ENCODE results near the gene SRCAP.

Gene SRCAP

DNA sequence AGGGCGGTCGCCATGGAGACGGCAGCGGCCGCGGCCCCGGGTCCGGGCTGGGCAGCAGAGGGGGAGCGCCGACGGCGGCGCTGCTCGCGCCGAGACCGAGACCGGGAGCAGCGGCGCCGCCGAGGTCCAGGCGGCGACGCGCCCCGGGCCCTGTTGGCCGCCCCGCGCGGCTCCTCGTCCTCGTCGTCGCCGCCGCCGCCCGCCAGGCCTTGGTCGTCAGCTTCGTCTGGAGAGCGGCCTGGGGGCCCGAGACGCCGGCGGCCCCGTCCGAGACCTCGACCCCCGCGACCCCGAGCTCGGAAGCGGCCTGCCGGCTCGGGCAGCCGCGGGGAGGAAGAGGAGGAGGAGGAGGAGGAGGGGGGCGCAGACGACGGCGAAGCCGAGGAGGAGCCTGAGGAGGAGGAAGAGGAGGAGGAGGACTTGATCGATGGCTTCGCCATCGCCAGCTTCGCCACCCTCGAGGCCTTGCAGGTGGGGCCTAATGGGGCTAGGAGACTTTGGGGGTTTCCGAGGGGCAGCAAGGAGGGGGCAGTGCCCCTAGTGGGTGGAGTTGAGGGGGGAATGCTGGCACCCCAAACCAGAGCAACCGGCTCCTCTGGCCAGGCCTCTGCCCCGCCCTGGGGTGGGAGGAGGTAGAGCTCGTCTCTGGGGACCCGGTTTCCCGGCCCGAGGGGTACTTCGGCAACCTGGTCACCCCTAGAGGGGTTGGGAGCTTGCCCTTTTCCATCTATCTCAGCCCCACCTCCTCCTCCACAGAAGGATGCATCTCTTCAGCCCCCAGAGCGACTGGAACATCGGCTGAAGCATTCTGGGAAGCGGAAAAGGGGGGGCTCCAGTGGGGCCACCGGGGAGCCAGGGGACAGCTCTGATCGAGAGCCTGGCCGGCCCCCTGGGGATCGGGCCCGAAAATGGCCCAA, 39.2 kb upstream of the SRCAP start:
- peak; percentile 66 for DNase-seq (ENCODE audit: low read depth)
- H3K4me3 ChIP-seq (ENCODE audit: low read depth, low read length), result peak overlapping the region; percentile 64
- TF ChIP-seq, protein P1, sequence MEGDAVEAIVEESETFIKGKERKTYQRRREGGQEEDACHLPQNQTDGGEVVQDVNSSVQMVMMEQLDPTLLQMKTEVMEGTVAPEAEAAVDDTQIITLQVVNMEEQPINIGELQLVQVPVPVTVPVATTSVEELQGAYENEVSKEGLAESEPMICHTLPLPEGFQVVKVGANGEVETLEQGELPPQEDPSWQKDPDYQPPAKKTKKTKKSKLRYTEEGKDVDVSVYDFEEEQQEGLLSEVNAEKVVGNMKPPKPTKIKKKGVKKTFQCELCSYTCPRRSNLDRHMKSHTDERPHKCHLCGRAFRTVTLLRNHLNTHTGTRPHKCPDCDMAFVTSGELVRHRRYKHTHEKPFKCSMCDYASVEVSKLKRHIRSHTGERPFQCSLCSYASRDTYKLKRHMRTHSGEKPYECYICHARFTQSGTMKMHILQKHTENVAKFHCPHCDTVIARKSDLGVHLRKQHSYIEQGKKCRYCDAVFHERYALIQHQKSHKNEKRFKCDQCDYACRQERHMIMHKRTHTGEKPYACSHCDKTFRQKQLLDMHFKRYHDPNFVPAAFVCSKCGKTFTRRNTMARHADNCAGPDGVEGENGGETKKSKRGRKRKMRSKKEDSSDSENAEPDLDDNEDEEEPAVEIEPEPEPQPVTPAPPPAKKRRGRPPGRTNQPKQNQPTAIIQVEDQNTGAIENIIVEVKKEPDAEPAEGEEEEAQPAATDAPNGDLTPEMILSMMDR (IDR thresholded peaks at IDR 0.05; ENCODE audit: insufficient read depth, low read depth, low read length, missing control alignments), result peak; percentile 11

DNA sequence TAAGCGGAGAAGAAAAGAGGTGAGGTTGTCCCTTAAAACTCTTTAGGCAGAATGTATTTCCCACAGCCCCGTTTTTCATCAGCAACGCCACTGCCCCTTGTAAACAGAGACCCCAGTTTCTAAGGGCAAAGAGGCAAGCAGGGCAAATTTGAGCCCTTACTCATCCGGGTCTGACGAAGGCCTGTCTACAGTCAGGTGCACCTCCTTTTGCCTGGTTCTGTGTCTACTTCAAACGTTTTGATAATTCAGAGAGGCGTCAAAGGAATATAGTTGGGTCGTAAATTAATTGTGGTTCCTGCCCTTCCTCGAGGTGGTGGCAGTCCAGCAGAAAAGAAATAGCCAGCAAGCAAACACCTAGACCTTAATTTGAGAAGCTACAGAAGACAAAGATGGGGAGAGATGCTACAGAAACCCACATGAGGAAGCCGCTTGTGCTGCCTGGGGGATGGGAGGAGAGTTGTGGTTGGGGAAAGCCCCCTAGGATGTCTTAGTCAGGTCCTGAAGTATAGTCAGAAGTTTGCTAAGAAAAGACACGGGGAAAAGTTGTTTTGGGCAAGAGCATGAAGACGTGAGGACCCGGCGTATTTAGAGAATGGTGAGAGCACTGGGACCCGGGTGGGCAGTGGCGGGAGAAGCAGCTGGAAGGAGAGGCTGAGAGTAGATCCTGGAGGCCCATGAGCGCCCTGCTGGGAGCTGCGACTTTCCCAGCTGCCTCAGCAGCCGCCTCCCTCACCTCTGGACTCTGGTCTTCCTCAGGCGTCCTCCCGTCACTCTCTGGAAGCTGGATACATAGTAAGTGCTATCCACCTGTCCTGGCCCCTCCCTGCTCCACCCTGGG, 38.3 kb upstream of the SRCAP start:
- peak overlapping the region; percentile 64 for H3K4me3 ChIP-seq (ENCODE audit: low read depth, low read length)
- TF ChIP-seq, protein P1 (IDR thresholded peaks at IDR 0.05; ENCODE audit: insufficient read depth, low read depth, low read length, missing control alignments), result no peak
- peak; percentile 86 for DNase-seq (ENCODE audit: low read depth)

DNA sequence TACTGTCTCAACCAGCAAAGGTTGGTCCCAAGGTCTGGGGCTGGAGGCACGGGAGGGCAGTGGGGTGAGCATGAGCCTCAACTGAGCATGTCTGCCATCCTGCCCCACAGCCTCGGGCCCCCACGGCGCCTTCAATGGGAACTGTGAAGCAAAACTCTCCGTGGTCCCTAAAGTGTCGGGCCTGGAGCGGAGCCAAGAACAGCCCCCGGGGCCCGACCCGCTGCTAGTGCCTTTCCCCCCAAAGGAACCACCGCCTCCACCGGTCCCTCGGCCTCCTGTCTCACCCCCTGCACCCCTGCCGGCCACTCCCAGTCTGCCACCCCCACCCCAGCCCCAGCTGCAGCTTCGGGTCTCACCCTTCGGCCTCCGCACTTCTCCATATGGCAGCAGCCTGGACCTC, 36.5 kb upstream of the SRCAP start:
- no peak overlapping the region for H3K4me3 ChIP-seq (ENCODE audit: low read depth, low read length)
- TF ChIP-seq, protein P1 (IDR thresholded peaks at IDR 0.05; ENCODE audit: insufficient read depth, low read depth, low read length, missing control alignments), result no peak

DNA sequence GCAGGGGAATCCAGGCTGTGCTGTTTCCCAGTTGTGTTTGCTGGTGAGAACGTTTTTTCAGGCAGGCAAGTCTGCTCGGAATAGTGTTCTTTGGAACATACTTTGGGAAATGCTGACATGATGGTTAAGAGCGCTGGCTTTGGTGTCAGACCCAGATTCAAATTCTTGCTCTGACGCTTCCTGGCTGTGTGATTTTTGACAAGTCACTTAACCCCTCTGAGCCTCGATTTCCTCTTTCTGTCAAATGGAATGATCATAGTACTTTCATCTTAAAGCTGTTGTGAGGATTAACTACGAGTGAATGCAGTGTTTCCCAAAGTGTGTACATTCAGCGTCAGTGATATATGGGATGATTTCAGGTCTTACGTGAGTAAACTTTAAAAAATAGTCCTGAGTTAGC, 35.9 kb upstream of the SRCAP start:
- no peak overlapping the region for H3K4me3 ChIP-seq (ENCODE audit: low read depth, low read length)
- no peak for DNase-seq (ENCODE audit: low read depth)
- TF ChIP-seq, protein P1 (IDR thresholded peaks at IDR 0.05; ENCODE audit: insufficient read depth, low read depth, low read length, missing control alignments), result no peak

More for the DNA sequence above, 36.5 kb upstream of the SRCAP start:
- no peak for DNase-seq (ENCODE audit: low read depth)

DNA sequence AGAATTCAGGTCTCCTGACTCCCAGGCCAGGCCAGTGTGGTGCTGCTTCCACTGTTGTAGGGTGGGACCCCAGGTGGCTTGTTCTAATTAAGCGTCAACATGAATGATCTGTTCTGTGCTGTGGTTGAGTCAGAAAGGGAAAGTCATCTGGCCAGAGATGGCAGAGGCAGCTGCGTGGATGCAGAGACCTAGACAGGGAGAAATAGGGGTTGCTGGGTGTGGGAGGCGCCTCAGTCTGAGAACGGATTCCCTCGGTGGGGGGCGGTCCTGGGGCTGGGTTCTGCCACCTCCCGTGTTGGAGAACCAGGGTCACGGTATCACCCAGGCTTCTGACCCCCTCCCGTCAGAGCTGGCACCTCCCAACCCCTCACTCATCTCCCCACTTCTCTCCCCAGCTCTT, 35.2 kb upstream of the SRCAP start:
- TF ChIP-seq, protein P1 (IDR thresholded peaks at IDR 0.05; ENCODE audit: insufficient read depth, low read depth, low read length, missing control alignments), result no peak

DNA sequence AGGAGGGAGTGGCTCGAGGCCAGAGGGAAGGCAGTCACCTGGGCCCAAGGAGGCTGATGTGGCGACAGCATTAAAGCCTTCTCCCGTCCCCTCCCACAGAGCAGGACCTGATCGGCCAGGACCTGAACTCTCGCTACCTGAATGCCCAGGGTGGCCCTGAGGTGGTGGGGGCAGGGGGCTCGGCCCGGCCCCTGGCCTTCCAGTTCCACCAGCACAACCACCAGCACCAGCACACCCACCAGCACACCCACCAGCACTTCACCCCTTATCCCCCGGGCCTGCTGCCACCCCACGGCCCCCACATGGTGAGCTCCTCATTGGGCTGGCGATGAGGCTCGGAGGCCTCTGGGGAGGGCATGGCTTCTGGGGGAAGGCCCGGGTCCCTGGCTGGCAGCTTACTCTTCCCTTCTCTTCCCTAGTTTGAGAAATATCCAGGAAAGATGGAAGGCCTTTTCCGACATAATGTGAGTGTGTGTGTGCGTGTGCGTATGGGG, 34.3 kb upstream of the SRCAP start:
- TF ChIP-seq, protein P1 (IDR thresholded peaks at IDR 0.05; ENCODE audit: insufficient read depth, low read depth, low read length, missing control alignments), result no peak
- no peak for DNase-seq (ENCODE audit: low read depth)
- H3K4me3 ChIP-seq (ENCODE audit: low read depth, low read length), result no peak overlapping the region

More for the DNA sequence above, 35.2 kb upstream of the SRCAP start:
- no peak overlapping the region for H3K4me3 ChIP-seq (ENCODE audit: low read depth, low read length)
- no peak for DNase-seq (ENCODE audit: low read depth)
